GM19025 (cell line): ENCODE results near the gene PHACTR3.
"Not testable (repeated sequence)": the region's sequence is repeated elsewhere in the genome, so short reads cannot be mapped to it uniquely, and the experiment has no call there.

Experiments
- ATAC-seq: cut with Tn5 transposase; IDR thresholded peaks from one replicate; pipeline ENCODE4 v1.9.1; 2021; ENCODE audit warnings: mild to moderate bottlenecking, low read depth, moderate library complexity; ENCODE audit not compliant: unreplicated experiment

Gene PHACTR3

DNA sequence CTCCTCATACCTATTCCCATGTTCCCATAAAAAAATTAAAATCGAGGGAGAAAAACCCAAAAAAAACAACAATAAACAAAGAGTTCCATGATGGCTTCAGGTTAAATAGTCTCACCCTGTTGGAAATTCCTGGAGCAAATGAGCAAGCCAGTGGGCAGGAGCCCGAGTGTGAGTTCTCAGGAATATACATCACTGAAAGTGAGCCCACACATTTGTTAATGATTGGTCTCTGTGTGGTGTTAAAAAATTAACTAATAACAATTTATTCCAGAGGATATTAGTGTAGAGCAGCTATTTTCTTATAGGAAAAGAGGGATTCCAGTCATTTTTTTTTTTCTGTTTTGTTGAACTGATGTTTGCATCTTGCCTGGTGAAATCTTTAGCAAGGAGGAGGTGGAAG is 12.9 kb downstream of the PHACTR3 start:
- ATAC-seq: no peak

DNA sequence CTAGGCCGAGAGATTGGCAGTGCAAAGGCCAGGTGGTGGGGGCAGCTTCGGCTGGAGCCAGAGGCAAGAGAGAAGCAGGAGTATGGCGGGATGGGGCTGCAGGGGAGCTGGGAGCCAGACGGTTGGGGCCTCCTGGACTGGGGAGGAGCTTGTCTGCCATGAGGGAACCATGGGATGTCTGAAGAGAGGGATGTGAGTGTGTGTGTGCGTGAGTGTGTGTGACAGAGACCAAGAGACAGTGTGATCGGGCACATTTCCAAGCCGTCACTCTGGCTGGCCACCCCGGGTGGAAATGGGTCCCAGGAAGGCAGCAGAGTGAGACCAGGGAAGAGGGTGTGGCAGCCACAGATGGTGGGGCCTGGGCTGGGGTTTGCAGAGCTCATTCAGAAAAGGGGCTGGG is 13.8 kb downstream of the PHACTR3 start:
- no peak for ATAC-seq

DNA sequence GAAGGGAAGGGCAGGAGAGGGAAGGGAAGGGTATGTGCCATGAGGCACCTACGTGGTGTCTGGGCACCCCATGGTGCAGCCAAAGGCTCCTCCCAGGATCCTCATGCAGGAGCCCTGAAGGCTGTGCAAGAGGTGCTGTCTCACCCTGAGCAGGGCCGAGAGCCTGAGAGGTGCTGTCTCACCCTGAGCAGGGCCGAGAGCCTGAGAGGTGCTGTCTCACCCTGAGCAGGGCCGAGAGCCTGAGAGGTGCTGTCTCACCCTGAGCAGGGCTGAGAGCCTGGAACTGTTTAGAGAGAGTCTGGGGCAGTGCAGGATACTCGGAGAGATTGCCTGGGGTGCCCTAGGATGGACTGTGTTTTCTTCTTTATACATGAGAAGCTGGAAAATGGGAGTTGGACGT is 14.2 kb downstream of the PHACTR3 start:
- ATAC-seq: not testable (repeated sequence)

DNA sequence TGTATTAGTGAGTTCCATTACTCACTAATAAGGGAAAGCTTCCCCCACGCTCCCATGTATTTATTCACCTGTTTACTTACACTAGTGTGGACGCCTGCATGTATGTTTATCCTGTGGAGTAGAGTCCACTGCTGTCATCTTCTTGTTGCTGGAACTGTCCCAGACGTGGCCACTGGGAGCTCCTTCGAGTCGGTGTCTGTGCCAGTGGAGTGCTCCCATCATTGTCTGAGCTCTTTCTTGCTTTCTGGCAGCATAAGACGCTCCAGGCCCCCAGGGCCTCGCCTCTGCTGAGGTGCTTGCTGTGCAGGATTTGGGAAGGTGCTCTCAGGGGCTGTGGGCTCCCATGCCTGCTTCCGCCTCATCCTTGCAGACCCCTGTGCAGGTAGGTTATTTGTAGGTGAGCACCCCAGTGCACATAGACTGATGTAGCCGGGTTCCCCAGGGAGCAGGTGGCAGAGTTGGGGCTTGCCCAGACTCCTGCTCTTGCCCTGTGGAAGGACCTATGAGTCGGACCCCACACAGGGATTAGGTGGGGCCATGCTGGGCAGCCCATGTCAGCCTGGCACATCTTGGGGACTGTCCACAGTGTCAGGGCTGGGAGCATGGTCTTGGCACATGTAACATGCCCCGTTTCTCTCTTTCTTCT is 16.6 kb downstream of the PHACTR3 start:
- ATAC-seq: no peak

DNA sequence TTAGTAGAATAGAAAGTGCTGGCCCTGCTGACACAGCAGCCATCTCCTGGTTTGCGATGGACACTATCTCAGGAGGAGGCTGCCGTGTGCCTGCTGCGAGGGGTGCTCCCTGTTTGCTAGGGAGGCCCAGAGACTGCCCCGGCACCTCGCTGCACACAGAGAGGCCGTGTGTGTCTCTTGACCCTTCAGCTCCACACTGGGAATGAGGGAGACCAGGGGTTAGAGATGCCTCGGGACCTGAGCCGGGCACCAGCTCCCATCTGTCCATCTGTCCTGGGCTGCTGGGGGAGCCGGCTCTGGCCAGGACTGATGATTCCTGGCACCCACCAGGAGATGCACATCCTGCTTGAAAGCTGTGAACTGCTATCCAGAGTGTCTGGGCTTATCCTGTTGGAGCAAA is 18.2 kb downstream of the PHACTR3 start:
- ATAC-seq: no peak

DNA sequence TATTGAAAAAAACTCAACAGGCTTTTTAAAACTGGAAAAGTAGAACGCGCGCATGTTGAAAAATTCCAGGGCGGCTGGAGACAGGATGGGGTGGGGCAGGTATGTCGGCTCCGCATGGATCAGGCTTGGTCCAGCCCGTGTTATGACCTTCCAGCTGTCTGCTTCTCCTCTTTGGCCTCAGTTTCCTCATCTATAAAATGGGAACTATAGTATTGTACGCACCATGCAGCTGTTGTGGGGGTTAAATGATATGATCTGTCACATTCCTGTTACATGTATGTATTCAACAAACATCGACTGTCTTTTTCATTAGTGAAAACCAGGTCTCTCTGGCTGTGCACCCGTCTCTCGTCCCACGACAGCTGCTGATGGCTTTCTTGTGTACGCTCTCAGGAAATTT is 18.8 kb downstream of the PHACTR3 start:
- ATAC-seq: no peak

DNA sequence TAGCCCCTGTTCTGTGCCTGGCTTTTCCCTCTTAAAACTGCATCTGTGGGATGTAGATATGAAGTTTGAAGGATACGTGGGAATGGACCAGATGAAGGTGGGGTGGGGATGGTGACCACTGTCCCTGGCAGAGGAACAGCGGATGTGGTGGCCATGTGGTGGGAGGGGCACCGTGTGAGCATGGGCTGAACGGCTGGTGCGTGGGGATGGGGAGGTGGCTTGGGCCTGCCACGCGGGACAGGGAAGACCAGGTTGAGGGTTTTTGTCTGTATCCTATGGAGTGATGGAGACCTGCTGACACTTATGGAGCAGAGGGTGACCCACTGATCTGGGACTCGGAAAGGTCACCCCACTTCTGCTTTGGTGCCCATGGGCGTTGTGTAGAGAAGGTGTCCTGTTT is 19.2 kb downstream of the PHACTR3 start:
- ATAC-seq: no peak

DNA sequence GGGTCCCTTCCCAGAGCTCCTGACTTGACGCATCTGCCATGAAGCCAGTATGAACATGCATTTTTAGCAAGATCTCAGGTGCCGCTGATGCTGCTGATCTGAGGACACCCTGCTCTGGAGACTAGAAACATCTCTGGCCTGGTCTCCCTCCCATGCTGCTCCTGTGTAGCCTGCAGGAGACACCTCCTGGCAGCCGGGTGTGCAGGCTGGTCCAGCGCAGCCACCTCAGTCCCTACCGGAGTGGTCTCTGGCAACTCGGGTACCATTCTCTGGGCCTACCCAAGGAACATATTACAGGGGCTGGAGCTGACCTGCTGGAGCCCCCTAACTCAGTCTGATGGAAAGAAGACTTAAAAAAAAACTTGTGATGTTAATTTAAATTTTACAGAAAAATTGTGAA is 20.1 kb downstream of the PHACTR3 start:
- no peak for ATAC-seq

DNA sequence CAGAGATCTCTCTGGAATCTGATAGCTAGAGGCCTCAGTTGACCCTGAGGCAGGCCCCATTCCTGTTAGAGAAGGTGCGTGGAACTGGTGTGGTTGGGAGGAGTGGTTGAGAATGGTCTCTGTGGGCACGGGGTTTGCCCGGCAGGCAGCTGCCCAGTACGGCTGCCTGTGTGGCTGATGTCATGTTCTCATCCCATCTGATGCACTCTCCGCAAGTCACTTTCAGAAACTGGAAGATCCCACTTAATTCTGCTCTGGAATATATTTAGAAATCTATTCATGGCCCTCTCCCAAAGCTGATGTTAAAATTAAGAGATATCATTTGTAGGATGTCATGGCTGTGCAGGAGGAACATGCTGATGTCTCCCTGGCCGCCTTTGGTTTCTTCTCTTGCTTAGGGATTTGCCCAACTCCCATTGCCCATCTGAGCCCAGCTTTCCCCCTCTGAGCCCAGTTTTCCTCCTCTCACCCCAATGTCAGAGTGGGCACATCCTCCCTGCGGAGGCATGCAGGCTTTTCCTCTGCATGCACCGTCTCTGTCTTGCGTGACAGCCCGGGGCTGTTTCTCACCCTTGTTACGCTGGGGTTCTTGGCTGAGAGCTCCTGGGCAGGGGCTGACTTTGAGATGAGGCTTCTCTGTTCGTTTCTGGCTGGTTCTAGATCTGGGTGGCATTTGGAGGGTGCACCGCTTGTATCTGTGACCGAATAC is 21.0 kb downstream of the PHACTR3 start:
- ATAC-seq: no peak

DNA sequence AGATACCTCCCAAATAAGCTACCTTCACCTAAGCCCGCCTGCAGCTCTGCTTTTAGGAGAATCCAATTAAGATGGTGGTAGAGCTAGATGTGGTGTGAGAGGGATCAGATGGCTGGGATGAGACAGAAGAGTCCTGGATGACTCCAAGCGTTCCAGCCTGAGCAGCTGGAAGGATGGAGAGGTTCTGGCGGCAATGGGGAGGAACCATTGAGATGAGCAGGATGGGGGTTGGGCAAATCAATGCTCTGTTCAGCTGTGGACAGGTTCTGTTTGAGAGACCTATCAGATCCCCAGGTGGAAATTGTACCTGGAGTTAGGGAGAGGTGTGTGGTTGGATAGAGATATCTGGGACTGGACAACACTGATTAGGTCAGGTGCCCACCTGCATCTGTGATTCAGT is 23.0 kb downstream of the PHACTR3 start:
- ATAC-seq: no peak

DNA sequence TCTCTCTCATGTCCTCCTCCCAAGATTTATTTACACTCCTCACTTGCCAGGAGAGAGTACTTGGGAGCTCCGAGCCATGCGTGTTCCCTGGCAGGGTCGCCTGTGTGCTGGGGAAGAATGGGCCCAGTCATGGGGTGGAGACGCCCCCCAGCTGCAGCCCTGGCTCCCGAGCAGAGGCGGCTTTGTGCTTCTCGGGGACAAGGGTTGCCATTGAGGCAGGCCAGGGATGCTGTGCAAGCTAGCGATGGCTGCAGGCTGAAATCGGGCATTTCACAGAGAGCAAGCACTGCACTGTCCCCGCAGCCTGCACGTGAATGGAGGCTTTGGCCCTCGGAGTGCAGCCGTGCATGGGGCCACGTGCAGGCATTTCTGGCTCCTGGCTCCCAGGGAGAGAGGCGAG is 23.8 kb downstream of the PHACTR3 start:
- ATAC-seq: no peak

DNA sequence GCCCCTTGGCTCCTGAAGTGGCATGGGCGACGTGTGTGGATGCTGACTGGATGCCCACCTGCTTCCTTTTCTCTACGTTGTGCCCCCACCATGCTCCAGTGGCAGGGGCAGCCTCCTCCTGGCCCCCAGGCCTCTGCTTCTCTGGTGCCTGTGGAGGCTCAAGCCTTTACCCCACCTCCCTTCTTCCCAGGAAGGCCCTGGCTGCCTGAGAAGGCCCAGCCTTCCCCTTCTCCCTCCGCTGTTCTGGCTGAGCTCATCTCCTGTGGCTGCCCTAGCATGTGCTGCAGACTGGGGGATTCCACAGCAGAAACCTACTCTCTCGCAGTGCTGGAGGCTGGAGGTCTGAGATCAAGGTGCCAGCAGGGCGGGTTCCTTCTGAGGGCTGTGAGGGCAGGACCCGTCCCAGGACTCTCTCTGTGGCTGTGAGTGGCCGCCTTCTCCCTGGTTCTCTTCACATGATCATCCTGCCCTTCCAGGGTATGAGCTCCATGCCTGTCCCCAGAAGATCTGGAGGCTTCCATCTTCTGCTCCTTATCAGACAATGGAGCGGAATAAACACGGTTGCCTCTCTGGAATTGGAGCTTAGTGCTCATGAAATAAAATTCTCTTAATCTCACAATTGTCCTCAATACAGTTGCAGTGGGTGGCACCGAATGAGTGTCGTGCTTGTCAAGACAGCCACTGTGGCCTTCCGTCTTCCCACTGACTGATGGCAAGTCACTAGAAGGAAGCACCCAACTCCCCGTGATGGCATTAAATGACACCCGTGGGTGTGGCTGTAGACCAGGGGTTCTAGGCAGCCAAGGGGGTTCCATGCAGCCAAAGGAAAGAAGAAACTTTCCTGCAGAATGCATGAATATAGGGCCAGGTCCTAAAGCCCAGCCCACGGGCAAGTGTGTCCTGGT is 25.1 kb downstream of the PHACTR3 start:
- no peak for ATAC-seq

DNA sequence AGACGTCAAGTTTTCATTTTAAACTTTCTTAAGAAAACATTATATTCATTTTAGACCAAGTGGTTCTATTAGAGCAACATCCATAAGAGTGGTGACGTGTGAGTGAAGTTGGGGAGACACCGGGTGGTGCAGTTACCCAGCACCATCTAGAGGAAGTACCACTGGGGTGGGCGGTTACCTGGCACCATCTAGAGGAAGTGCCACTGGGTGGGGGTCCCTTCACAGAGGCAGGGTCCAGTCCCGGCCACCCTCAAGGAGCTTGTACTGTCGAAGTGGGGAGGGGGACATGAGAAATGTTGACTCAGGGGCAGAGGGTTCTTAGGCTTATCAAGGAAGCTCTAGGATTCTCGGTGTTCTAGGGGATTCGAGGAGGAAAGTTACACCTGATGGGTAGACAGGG is 26.2 kb downstream of the PHACTR3 start:
- ATAC-seq: no peak

DNA sequence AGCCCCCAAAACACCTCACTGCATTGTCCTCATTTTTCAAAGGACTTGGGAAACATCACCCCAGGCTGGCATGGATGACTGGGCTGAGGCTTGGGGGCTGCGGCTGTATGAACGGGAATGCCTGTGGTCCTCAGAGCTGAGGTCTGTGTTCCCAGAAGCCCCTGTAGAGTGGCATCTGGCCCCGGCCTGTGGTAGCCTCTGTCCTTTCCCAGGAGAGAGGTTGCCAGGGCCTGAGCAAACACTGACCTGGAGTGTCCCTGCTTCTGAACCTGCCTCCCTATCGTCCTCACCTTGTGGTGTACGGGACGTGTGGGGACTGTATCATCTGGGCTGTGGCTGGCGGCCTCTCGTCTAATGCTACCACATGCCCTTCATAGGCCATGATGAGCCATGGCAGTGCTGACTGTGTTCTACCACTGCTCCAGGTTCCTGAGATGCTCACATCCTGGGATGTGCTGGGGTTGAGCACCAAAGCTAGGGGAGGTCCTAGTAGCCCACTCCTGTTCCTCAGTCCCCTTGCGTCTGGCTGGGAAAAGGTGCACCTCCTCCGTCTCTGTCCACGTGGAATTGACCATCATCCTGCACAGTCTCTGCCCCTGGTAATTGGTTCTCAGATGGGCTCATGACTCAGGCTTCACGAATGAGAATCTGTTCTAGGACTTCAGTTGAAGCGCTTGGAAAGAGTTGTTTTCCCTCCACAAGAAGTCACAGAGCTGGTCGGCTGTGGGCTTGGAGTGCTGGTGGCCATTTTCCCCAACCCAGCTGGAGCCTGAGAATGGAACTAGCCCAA is 27.6 kb downstream of the PHACTR3 start:
- ATAC-seq: no peak

DNA sequence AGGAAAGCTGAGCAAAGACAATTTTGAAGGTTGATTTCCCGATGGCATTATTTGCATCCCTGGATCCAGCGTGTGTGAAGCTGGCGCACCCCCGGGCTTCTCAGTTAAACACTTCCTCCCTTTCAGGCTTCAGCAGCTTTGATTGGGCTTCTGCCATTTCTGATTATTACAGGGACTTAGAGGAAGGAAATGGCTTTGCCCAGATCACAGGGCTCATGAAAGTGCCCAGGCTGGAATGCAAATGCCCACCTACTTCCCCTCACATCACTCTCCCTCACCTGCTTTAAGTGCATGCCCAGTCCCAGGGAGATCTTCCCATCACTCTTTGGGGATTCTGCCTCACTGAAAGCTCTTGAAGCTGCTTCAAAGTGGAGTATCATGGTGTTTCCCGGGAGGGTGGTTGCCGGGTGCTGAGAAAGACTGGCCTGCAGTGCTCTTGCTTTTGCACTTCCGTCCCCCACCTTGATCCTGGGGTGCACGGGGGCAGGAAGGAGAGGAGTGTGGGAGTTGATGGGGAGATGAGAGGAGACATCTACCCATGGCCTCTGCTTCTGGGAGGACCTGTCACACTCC is 28.3 kb downstream of the PHACTR3 start:
- no peak for ATAC-seq

DNA sequence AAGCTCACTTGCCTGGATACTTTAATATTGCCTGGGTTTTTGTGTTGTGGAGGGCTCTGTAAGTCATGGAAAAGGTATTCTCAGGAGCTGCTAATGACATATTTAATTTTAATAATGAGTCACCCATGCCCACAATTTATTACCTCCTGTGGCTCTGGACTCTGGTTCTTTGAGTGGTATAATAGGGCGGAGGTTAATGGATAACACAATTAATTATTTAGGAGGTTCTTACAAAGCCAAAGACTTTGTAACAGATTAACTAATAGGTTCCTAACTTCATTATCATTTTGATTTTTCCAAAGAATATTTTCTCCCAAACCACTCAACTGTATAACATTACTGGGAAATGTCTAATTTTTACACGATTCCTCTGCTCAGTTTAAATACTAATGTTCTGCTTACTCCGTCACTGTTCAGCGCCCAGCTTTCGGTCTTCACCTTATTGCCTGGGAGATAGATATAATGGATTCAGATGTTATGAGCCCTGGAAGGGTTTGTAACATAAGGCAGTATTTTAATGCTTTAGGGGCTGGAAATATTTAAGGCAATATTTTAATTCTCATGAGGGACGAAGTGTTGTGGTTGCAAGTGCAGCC is 29.4 kb downstream of the PHACTR3 start:
- no peak for ATAC-seq

DNA sequence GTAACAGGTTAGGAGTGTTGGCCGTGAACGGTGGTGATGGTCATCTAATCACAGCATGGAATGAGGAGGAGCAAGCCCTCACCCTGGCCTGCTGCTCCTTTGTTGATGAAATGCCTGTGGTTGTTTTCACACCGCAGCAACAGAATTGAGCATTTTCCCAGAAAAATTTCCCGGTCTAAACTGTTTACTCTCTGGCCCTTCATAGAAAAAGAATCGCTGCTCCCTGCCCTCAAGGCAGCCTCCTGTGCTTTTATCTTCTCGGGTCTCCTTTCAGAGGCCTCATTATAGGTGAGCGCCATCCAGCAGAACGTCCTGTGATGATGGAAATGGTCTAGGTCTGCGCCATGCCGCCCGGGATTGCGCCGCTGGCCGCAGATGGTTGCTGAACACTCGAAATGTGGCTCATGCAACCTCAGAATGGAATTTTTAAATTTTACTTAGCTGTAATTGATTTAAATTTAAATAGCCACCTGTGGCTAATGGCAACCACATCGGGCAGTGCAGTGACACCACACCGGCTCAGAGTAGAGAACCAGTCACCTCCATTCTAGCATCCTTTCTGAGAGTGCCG is 30.2 kb downstream of the PHACTR3 start:
- no peak for ATAC-seq

DNA sequence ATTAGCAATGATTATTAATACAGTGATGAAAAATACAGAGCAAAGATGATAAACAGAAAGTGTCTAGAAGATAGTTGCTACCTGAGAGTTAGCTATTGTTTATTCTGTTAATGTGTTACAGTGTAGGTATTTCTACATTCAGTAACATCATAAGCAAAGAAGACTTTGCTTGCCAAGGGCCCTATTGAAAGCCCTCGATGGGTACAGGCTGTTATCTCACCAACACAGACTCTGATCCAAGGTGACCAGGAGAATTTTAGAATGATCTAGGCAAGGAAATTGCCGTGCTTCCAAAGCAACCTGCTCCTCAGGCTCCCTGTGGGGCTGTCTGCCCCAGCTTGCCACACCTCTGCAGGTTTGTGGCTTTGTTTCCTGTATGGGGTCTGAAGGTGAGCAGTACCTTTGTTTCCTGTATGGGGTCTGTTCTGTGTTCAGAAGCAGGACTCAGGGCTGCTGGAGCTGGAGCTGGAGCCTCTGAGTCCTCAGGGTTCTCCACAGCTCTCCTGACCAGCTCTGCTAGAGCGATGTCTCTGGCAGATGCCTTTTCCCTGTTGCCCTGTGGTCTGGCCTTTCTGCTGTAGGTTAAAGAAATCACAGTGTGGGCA is 32.5 kb downstream of the PHACTR3 start:
- ATAC-seq: no peak

DNA sequence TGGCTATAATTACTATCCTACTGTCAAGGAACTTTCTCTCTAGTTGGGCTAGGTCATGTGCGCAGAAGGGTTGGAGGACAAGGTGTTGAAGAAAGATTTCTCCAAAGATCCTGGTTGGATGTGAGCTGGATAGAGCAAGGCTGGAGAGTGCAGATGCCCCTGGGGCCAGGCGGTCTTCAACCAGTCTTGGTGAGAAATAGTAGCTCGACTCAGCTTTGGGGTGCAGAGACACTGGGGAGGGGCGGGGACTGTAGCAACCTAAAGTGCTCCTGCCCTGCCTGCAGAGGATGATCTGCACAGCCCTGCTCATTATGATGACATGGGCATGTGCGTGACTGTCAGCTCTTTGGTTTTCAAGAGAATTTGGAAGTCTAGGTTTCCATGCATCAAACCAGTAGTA is 35.9 kb downstream of the PHACTR3 start:
- ATAC-seq: no peak
